HCT116 (cell line): ENCODE data around the gene CAMK1D. TPM values are rescaled to one million over a fixed set of nuclear protein-coding genes. Genes with fewer than 3 reads are reported as not detected.
A peak's percentile ranks its signal among the peaks of the same experiment; 100 is the strongest.

Experiments used
- ATAC-seq: fragments of 200-7000 bp; cut with Tn5 transposase; 2 replicates; pipeline ENCODE4 v1.9.1; 2020; ENCODE audit warnings: mild to moderate bottlenecking, moderate library complexity
- BruUV-seq: library from RNA; stranded (reverse); fragments of 400-500 nt; replicated peaks from 2 replicates; lab custom pipeline; 2021; lab: Mats Ljungman, UMichigan
- CTCF ChIA-PET: fragments of 300-600 bp; sonication (Branson Sonifier 250); formaldehyde crosslinking; loops from one replicate; lab custom pipeline; 2021; ENCODE audit warnings: antibody characterized with exemption; lab: Charles Lee
- POLR2A ChIA-PET: fragments of 300-600, 350-600 bp; sonication (Branson Sonifier 250); formaldehyde crosslinking; loops from one replicate; lab custom pipeline; 2021; ENCODE audit warnings: antibody characterized with exemption; lab: Charles Lee
- RAD21 ChIA-PET, 2 experiments: fragments of 300-600 bp; sonication (Branson Sonifier 250); formaldehyde crosslinking; loops; one replicate each; lab custom pipeline; 2023; ENCODE audit warnings: low total read pairs in 2 of 2; ENCODE audit not compliant: uncharacterized antibody in 2 of 2, unreplicated experiment in 2 of 2, low non-redundant PET in 1 of 2; lab: Charles Lee
- DNase-seq: peaks from one replicate; pipeline ENCODE4 v3.0.0-alpha.2; 2010; ENCODE audit warnings: low read depth, low spot score
- H2AFZ ChIP-seq: fragments of 200-600 bp; shearing (Covaris generic), sonication (generic); 2 replicates; pipeline ENCODE4 v1.6.1; 2017; ENCODE audit warnings: low read depth, mixed run types, mixed read lengths, antibody characterized with exemption, low read length; ENCODE audit not compliant: poor library complexity, severe bottlenecking
- H3K27ac ChIP-seq: 2 replicates; pipeline ENCODE4 v1.5.1; 2012; ENCODE audit warnings: low read depth, low read length
- H3K27me3 ChIP-seq: fragments of 200-600 bp; sonication (generic); 2 replicates; pipeline ENCODE4 v1.6.1; 2016; ENCODE audit warnings: mixed run types, low read length, mixed read lengths; ENCODE audit not compliant: insufficient read depth
- H3K36me3 ChIP-seq, 2 experiments: fragments of 200-500 bp in 1 of 2; fragments of 200-600 bp in 1 of 2; sonication (Bioruptor generic) in 1 of 2; sonication (generic) in 1 of 2; 2 replicates each; pipeline versions ENCODE4 v1.5.1 to v1.6.1; 2014 to 2016; ENCODE audit warnings: low read length in 2 of 2, inconsistent platforms in 1 of 2, mixed read lengths in 1 of 2, mixed run types in 1 of 2; ENCODE audit not compliant: insufficient read depth in 2 of 2, control insufficient read depth in 1 of 2
- H3K4me1 ChIP-seq, 2 experiments: fragments of 200-600 bp in 1 of 2; sonication (generic) in 1 of 2; 2 replicates each; pipeline versions ENCODE4 v1.5.1 to v1.6.1; 2012 to 2017; ENCODE audit warnings: low read length in 2 of 2, inconsistent platforms in 1 of 2, mild to moderate bottlenecking in 1 of 2, mixed read lengths in 1 of 2, mixed run types in 1 of 2, moderate library complexity in 1 of 2; ENCODE audit not compliant: insufficient read depth in 2 of 2, control insufficient read depth in 1 of 2
- H3K4me2 ChIP-seq: fragments of 200-600 bp; sonication (generic); 2 replicates; pipeline ENCODE4 v1.6.1; 2017; ENCODE audit warnings: mixed run types, low read length, mixed read lengths
- H3K4me3 ChIP-seq, 2 experiments: fragments of 200-600 bp in 1 of 2; sonication (generic) in 1 of 2; replicated peaks in 1 of 2; 2 replicates each; pipeline ENCODE4 v1.5.1; 2011 to 2016; ENCODE audit warnings: low read length in 2 of 2, control low read depth in 1 of 2, low read depth in 1 of 2, mild to moderate bottlenecking in 1 of 2, mixed read lengths in 1 of 2, mixed run types in 1 of 2
- H3K79me2 ChIP-seq: fragments of 200-600 bp; sonication (generic); 2 replicates; pipeline ENCODE4 v1.6.1; 2017; ENCODE audit warnings: mild to moderate bottlenecking, mixed run types, low read length, moderate library complexity, mixed read lengths; ENCODE audit not compliant: insufficient read depth
- H3K9ac ChIP-seq: fragments of 200-600 bp; sonication (generic); 2 replicates; pipeline ENCODE4 v1.6.1; 2016; ENCODE audit warnings: low read length, mixed read lengths
- H3K9me2 ChIP-seq: fragments of 200-600 bp; sonication (generic), shearing (Covaris generic); 2 replicates; pipeline ENCODE4 v1.6.1; 2017; ENCODE audit warnings: mixed run types, mild to moderate bottlenecking, moderate library complexity; ENCODE audit not compliant: insufficient read depth
- H3K9me3 ChIP-seq, 2 experiments: fragments of 200-500 bp in 1 of 2; fragments of 200-600 bp in 1 of 2; sonication (Bioruptor generic) in 1 of 2; sonication (generic) in 1 of 2; 2 replicates each; pipeline ENCODE4 v1.6.1; 2014 to 2017; ENCODE audit warnings: low read length in 2 of 2, mixed read lengths in 2 of 2, inconsistent platforms in 1 of 2, low read depth in 1 of 2, mild to moderate bottlenecking in 1 of 2, mixed run types in 1 of 2, moderate library complexity in 1 of 2; ENCODE audit not compliant: control insufficient read depth in 1 of 2, insufficient read depth in 1 of 2
- H4K20me1 ChIP-seq: fragments of 200-600 bp; sonication (generic), shearing (Covaris generic); 2 replicates; pipeline ENCODE4 v1.6.1; 2017; ENCODE audit warnings: mixed run types, mild to moderate bottlenecking, moderate library complexity; ENCODE audit not compliant: insufficient read depth
- CBX3 ChIP-seq: IDR thresholded peaks from 2 replicates; pipeline ENCODE4 v1.6.1; 2012; ENCODE audit warnings: low read depth
- EZH2 ChIP-seq: fragments of 200-600 bp; sonication (generic); IDR thresholded peaks from 2 replicates; pipeline ENCODE4 v1.6.1; 2017; ENCODE audit warnings: antibody characterized with exemption, mixed run types
- FOSL1 ChIP-seq: IDR thresholded peaks from 2 replicates; pipeline ENCODE4 v1.6.1; 2012; ENCODE audit warnings: low read depth
- JUND ChIP-seq: IDR thresholded peaks from 2 replicates; pipeline ENCODE4 v1.6.1; 2012
- MAX ChIP-seq: IDR thresholded peaks from 2 replicates; pipeline ENCODE4 v1.6.1; 2012
- POLR2A ChIP-seq: IDR thresholded peaks from 2 replicates; pipeline ENCODE4 v1.7.0; 2011; ENCODE audit warnings: borderline replicate concordance; ENCODE audit not compliant: insufficient read depth, insufficient read length; ENCODE audit errors: extremely low read depth
- POLR2AphosphoS5 ChIP-seq: IDR thresholded peaks from 2 replicates; pipeline ENCODE4 v1.6.1; 2011; ENCODE audit warnings: mild to moderate bottlenecking, low read depth, low read length, moderate library complexity
- RAD21 ChIP-seq: IDR thresholded peaks from 2 replicates; pipeline ENCODE4 v1.6.1; 2012; ENCODE audit warnings: low read depth, mild to moderate bottlenecking
- YY1 ChIP-seq: IDR thresholded peaks from 2 replicates; pipeline ENCODE4 v1.6.1; 2011; ENCODE audit warnings: low read length, low read depth, moderate library complexity, mild to moderate bottlenecking; ENCODE audit not compliant: insufficient replicate concordance; ENCODE audit errors: extremely low read depth
- ZFX ChIP-seq: fragments of 450-650 bp; IDR thresholded peaks from 2 replicates; pipeline ENCODE4 v1.6.1; 2017
- ZNF274 ChIP-seq: fragments of 200-500 bp; sonication (Bioruptor generic); IDR thresholded peaks from 2 replicates; pipeline ENCODE4 v1.6.1; 2014; ENCODE audit warnings: mild to moderate bottlenecking, low read depth, low read length, inconsistent platforms
- intact Hi-C: fragments of 100-400 bp; cut with micrococcal nuclease; formaldehyde crosslinking; loops from 2 replicates; pipeline ENCODE4 v1.10.0; 2022
- total RNA-seq: library from RNA; stranded (reverse); gene quantifications from one replicate; pipeline ENCODE4 v1.2.1, GENCODE V29; 2021; ENCODE audit not compliant: unreplicated experiment
- TF ChIP-seq, protein P1 (sequence below), 3 experiments: fragments of 200-600 bp in 1 of 3; sonication (generic) in 1 of 3; IDR thresholded peaks in 2 of 3; conservative IDR thresholded peaks in 1 of 3; 2 replicates each; pipeline ENCODE4 v1.5.1; 2012 to 2017; ENCODE audit warnings: low read depth in 2 of 3, low read length in 2 of 3, antibody characterized with exemption in 1 of 3, borderline replicate concordance in 1 of 3, control low read depth in 1 of 3, mild to moderate bottlenecking in 1 of 3, mixed read lengths in 1 of 3, mixed run types in 1 of 3, moderate library complexity in 1 of 3; ENCODE audit not compliant: insufficient read depth in 1 of 3

CAMK1D gene
- total RNA-seq, 1 experiment from 2014 or later = 9.6 TPM

- RAD21 ChIA-PET = no interaction called here
- ATAC-seq (peak; percentile 95), DNase-seq (peak; percentile 43)
- no peaks in the 10 kb centered on the region for H4K20me1 ChIP-seq
- H3K9me3 ChIP-seq = no peaks in the 10 kb centered on the region
- CTCF ChIA-PET = interaction anchor here (0.7 to 2.4 kb wide), 4 partner anchors 9 to 1209 kb away, joined by 3 to 9 read pairs (median 6); no protein-coding TSS in a partner anchor
- peak; percentile 9 for TF ChIP-seq YY1
- TF ChIP-seq, protein P1, sequence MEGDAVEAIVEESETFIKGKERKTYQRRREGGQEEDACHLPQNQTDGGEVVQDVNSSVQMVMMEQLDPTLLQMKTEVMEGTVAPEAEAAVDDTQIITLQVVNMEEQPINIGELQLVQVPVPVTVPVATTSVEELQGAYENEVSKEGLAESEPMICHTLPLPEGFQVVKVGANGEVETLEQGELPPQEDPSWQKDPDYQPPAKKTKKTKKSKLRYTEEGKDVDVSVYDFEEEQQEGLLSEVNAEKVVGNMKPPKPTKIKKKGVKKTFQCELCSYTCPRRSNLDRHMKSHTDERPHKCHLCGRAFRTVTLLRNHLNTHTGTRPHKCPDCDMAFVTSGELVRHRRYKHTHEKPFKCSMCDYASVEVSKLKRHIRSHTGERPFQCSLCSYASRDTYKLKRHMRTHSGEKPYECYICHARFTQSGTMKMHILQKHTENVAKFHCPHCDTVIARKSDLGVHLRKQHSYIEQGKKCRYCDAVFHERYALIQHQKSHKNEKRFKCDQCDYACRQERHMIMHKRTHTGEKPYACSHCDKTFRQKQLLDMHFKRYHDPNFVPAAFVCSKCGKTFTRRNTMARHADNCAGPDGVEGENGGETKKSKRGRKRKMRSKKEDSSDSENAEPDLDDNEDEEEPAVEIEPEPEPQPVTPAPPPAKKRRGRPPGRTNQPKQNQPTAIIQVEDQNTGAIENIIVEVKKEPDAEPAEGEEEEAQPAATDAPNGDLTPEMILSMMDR (IDR thresholded peaks at IDR 0.05 in 2 of 3, conservative IDR thresholded peaks at IDR 0.05 in 1 of 3; ENCODE audit: borderline replicate concordance in 1 of 3, insufficient read depth in 1 of 3, low read depth in 2 of 3, low read length in 2 of 3) = peak in 2 of 3 experiments; percentile 84 to 92; a peak in 4 of 6 replicates
- TF ChIP-seq RAD21 = peak; percentile 50
- no peak for TF ChIP-seq POLR2AphosphoS5
- no peak for TF ChIP-seq POLR2A
- no peak for TF ChIP-seq EZH2
- no peak for TF ChIP-seq ZFX
- peak; percentile 57 for TF ChIP-seq CBX3
- no peak for TF ChIP-seq JUND
- TF ChIP-seq FOSL1 = no peak
- TF ChIP-seq ZNF274 = no peak
- TF ChIP-seq MAX = no peak
- H3K4me1 ChIP-seq = peaks cover 7 to 21% of the 10 kb centered on the region in 2 experiments; a peak in 3 of 4 replicates
- no peak overlapping the region for H3K27ac ChIP-seq
- no TSS peak for BruUV-seq
- intact Hi-C loops = no loop called here
- no peaks in the 10 kb centered on the region for H3K9me2 ChIP-seq
- no peaks in the 10 kb centered on the region for H3K36me3 ChIP-seq
- POLR2A ChIA-PET = no interaction called here
- peak overlapping the region; percentile 53 for H3K4me2 ChIP-seq
- peak overlapping the region; percentile 55 for H2AFZ ChIP-seq
- H3K9ac ChIP-seq = no peak overlapping the region
- H3K4me3 ChIP-seq = no peak overlapping the region; a peak in 1 of 4 replicates
- H3K27me3 ChIP-seq = no peaks in the 10 kb centered on the region
- no peaks in the 10 kb centered on the region for H3K79me2 ChIP-seq
These were observed 498.1 kb downstream of the CAMK1D start for GRCh38 chr10:12847361-12847975.
